Lower leg skin (tissue), 3 donors: ENCODE data around the gene FAM98C.

Source experiments
- CTCF ChIP-seq, 3 donors: fragments of 450-650 bp; IDR thresholded peaks; one replicate each; pipeline ENCODE4 v1.5.1; 2016; ENCODE audit warnings: antibody characterized with exemption in 3 of 3, mild to moderate bottlenecking in 3 of 3, moderate library complexity in 2 of 3
- POLR2A ChIP-seq, 2 donors: fragments of 450-650 bp; IDR thresholded peaks; one replicate each; pipeline ENCODE4 v1.6.1; 2016 to 2017; ENCODE audit warnings: antibody characterized with exemption in 2 of 2, mild to moderate bottlenecking in 1 of 2, moderate library complexity in 1 of 2

GRCh38 chr19:38442736-38443135 is 39.8 kb downstream of the FAM98C start:
- no peak for TF ChIP-seq POLR2A (IDR thresholded peaks at IDR 0.05)
- no peak for TF ChIP-seq CTCF (IDR thresholded peaks at IDR 0.05)
